GM21825 (cell line): ENCODE measurements around the gene RBM12.

ENCODE experiments used
- ATAC-seq: cut with Tn5 transposase; IDR thresholded peaks from one replicate; pipeline ENCODE4 v1.9.1; 2021; ENCODE audit warnings: mild to moderate bottlenecking, moderate library complexity; ENCODE audit not compliant: unreplicated experiment

RBM12 gene

GRCh38 chr20:35602851-35603495 lies 61.7 kb downstream of the RBM12 start:
- no peak for ATAC-seq

- ATAC-seq, result no peak
These were observed 62.7 kb downstream of the RBM12 start for GRCh38 chr20:35601990-35602389.

- ATAC-seq, result peak; percentile 62
These were observed 63.4 kb downstream of the RBM12 start for GRCh38 chr20:35600993-35601973.

GRCh38 chr20:35600176-35600992 lies 64.3 kb downstream of the RBM12 start:
- no peak for ATAC-seq

- ATAC-seq, result no peak
These were observed 65.0 kb downstream of the RBM12 start for GRCh38 chr20:35599776-35600120.
